HG02763 (cell line): Measurements from ENCODE around the gene SSU72.

Experiments
- ATAC-seq: cut with Tn5 transposase; IDR thresholded peaks from one replicate; pipeline ENCODE4 v1.9.1; 2021; ENCODE audit warnings: mild to moderate bottlenecking, moderate library complexity; ENCODE audit not compliant: unreplicated experiment

The SSU72 gene

DNA sequence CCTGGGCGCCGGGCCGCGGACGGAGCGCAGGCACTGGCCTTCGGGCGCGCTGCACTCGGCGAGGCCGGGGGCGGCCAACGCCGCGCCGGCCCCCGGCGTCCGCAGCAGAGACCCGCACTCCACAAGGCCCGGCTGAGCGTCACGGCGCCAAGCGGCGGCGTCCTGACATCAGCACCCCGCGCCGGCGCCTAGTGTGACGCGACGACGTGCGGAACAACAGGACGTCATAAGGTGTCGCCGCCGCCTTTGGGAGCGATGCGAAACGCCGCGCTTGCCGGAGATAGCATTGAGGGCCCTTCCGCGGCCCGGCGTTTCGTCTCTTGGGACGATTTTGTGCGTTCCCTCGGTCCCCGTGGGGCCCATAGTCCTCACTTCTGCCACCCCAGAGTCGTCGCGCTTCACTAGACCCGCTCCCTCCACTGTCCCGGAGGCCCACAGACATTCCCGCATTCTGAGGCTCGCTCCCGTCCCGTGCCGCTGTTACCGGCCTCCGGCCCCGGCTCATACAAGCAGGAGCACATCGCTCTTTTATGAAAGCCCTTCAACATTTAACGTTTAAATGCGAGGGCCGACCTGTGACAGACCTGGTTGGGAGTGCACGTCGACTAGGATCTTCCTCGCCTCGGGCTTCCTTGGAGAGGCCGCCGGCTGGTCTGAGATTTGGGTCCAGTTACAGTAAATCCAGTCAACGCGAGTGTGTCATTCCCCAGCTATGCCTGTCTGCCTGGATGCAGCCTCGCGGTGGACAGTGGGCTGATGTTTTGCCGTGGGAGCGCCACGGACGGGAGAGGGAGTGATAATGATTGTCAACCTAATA, at the start of gene SSU72:
SSU72 (minus strand) TSS at position 143 of the 817 bp plus-strand sequence. CDS start 306 bp downstream, outside the sequence.
- ATAC-seq = peak; percentile 82

DNA sequence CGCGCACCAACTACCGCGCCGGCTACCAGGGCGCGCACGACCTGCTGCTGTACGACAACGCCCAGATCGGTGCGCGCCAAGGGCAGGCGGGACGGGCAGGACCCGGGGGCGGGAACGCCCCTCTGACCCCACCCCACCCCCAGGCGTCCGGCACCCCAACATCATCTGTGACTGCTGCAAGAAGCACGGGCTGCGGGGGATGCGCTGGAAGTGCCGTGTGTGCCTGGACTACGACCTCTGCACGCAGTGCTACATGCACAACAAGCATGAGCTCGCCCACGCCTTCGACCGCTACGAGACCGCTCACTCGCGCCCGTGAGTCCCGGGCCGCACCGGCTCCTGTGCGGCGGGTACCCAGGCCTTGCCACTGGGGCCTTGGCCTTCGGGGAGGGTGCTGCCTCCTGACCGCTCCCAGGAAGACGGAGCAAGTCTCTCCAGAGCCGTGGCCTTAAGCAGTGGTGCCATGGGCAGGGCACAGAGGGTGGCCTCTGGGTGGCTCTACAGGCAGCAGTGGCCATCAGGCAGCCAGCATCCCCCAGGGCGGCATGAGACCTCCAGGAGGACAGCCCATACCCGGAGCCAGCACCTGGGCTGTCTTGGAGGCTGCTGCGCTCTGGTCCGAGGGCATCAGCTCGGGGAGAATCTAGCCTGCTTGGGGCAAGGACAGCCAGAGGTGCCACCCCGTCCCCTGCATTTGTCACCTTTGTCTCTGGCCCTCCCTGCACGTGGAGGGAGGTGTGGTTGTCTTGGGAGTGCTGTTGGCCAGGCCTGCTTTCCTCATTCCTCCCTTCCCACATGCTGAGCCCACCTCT, 49.2 kb upstream of the SSU72 start:
- ATAC-seq = no peak

DNA sequence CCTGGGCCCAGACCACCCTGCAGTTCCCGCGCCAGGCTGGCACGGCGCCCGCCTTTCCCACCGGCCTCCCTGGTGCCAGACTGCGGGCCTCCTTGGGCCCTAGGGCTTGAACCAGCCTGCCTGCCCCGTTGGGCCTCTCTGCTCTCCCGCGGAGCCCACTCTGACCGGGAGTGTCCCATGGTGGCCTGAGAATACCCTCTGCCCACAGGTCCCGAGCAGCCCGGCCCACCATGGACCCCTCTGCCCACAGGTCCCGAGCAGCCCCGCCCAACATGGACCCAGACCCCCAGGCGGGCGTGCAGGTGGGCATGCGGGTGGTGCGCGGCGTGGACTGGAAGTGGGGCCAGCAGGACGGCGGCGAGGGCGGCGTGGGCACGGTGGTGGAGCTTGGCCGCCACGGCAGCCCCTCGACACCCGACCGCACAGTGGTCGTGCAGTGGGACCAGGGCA, 48.5 kb upstream of the SSU72 start:
- no peak for ATAC-seq

DNA sequence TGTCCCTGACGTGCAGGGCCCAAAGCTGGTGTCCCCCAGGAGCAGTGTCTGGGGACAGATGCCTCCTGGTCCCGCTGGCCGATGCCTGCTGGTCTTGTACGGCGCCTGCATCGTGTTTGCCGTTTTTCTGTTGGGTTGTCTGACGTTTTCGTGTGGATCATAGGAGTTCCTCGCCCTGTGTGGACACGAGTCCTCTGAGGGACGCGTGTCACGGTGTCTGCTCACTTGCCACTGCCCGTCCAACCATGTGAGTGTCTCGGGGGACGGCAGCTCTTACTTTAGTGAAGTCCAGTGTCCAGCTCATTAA, 48.1 kb upstream of the SSU72 start:
- ATAC-seq = no peak

DNA sequence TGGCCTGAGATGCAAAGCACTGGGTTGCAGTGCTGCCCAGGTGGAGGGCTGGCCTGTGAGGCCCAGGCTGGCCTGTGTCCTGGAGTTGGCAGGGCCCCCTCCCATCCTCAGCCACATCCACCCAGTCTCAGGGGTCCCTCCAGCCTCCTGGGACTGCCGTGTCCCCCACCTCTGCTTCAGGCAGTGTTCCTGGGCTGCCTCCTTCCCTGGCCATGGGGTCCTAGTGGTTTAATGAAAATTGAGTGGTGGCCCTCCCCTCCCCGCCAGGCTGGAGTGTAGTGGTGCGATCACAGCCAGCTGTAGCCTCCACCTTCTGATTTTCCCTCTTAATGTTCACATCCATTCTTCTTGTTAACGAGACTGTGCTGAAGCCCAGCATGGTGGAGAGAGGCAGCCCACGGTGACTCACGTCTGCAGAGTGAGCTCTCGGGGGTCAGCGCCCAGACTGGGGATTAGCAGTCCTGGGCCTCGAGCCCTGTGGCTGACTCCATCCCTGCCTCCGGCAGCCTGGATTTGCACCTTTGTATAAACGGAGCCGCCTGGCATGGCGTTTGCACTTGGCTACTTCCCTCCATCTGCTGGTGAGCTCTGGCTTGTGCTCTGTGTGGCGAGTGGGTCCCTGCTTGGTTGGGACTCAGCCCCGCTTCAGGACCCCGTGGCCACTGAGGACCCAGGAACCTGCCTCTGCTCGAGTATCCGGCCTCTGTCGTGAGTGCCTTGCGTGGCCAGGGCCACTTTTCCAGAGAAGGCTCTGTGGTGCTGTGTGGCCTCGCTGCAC, 47.5 kb upstream of the SSU72 start:
- no peak for ATAC-seq

DNA sequence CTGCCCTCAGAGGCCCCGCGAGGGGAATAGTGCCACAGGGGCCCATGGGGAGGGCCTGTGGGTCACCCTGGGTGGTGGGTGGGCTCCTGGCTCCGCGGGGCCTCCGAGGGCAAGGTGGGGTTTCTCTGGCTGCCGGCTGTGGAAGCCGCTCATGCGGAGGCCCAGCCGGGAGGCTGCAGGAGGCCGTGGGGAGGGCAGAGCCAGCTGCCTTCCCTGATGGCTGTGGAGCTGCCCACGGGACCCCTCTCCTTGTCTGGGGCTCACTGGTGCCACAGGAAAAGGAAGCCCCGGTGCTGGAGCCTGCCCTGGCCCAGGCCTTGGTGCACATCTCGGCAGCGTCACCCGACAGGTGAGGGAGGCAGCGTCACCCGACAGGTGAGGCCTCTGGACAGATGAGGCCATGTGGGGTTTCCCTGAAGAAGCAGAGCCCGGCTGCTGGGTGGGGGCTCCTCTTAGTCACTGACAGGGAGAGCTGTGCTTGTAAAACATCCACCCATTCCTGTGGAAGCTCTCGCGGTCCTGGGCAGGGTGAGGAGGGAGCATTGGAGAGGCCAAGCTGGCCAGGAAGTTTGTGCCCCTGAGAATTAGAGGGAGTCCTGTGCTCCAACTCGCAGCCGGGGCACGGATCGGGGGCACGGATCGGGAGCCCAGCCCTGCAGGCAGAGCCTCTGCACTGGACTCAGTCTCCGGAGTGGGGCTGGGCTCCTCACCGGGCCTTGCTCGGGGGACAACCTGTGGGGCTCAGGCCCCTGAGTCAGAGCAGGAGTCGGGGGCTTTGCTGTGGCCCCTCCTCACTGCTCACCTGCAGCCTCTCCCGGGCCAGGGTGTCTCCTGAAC, 46.7 kb upstream of the SSU72 start:
- no peak for ATAC-seq

DNA sequence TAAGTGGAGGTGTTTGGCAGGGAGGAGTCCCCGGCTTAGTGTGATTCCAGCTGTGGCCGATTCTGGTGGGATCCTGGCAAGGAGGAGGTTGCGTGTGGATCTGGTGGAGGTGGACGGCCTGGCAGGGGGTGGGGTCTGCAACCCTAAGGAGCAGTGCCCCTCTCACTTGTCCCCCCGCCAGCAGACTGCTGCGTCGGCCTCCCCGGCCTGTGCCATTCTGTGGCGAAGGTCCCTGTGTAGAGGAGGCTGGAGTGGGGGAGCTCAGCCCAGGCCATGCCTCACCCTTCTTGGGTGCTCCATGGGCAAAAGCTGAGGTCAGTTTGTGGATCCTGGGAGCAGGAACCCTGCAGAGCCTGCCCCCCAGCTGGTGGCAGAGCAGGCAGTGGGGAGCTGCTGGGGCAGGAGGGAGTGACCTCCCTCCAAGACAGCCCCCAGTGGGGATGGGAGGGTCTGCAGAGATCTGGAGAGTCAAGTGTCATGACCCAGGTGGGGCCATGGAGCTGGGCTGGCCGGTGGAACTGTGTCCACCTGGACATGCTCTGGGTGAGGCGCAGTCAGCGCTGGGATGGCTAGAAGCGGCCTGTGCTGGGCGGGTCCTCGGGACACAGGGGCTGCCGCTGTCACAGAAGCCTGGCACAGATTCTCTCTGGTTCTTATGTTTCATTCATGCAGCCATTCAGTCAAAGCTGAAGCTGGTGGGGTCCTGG, 45.9 kb upstream of the SSU72 start:
- ATAC-seq = no peak

DNA sequence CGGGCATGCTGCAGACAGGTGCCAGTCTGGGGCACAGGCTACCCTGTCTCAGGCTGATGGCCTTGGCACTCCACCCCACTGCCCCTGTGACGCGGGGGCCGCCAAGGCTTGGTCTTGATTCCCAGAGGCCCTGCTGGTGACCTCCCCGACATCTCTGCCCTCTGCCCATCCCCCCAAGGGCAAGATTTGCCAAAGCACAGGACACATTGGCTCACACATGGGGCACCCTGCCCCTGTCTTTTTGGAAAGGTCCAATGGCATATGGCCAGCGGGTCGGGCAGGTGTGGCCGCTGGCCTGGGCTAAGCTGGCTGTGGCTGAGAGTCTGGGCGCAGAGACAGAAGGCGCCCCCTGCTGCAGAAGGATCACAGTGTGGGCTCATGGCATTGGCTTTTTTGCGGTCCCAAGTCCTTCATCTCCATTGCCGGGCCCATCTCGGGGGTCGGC, 45.3 kb upstream of the SSU72 start:
- ATAC-seq = no peak

DNA sequence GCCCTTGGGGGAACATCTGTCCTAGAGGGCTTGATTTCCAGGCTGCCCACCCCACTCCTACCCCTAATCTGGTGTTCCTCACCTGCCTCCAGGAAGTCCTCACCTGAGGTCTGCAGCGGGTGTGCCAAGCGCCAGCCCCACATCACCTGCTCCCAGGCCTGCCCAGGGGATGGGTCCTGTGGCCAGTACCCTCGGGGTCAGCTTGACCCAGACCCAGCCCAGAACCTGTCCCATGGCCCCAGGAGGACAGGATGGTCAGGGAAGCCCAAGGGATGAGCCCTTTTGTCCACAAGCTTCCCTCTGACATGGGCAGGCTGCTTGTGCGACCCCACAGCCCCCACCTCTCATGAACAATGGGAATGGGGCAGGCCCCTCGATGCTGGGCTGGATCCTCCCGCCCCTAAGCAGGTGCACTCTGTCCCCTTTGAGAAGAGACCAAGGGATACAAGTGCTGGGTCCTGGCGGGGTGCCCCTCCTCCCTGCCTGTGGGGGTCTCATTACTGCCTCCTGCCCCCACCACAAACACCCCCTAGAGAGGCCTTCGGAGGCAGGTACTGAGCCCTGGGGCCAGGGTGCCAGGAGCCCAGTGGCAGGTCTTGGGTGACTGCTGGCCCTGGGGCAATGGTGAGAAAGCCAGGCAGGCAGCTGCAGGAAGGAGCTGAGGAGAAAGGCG, 43.9 kb upstream of the SSU72 start:
- no peak for ATAC-seq

DNA sequence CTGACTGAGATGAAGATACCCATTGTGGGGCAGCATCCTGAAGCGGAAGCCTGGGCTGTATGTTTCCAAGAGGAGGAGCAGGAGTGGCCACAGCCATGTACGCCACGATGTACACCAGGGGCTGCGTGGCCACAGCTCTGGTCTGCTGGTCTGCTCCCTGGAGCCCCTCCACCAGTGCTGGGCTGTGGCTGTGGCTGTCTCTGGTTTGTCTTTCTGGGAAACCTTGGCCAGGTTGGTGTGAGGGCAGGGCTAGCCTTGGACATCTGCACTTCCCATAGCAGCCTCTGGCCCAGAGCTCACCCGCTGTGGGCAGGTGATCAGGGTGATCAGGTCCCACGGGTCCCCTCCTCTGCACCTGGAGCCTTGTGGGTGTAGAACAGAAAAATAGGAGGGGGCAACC, 43.3 kb upstream of the SSU72 start:
- no peak for ATAC-seq

DNA sequence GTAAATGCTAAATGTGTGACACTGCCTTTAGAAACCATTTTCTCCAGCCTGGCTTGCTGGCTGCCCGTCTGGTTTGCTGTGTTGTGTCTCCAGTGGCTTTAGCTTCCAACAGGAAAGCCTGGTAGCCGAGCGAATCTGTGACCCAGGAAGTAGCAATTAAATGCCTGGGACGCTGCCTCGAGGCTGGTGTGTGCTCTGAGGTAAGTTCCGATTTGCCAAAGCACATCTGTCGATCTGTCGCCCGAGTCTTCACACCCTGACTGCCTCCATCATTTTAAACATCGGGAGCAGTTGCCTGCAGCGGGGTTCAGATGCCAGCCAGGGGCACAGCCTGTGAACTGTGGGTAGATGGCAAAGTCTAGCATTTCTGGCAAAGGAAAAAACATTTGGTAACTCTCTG, 42.9 kb upstream of the SSU72 start:
- ATAC-seq = no peak

DNA sequence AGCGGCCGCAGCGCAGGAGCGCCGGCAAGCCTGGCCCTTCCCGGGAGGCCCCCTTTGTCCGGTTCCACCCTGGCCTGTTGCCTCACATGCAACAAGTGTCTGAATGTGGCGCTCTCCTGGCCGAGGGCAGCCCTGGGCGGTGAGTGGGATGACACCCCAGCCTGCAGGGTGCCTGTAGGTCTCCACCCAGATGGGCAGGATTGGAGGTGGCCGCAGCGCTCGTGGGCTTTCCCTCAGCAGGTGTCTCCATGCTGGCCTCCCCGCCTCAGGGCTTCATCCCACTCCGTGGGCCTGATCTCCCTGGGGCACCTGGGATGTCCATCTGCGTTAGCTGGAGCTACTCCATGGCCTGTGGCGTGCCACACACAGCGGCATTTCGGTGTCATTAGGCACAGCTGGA, 42.2 kb upstream of the SSU72 start:
- ATAC-seq = no peak

DNA sequence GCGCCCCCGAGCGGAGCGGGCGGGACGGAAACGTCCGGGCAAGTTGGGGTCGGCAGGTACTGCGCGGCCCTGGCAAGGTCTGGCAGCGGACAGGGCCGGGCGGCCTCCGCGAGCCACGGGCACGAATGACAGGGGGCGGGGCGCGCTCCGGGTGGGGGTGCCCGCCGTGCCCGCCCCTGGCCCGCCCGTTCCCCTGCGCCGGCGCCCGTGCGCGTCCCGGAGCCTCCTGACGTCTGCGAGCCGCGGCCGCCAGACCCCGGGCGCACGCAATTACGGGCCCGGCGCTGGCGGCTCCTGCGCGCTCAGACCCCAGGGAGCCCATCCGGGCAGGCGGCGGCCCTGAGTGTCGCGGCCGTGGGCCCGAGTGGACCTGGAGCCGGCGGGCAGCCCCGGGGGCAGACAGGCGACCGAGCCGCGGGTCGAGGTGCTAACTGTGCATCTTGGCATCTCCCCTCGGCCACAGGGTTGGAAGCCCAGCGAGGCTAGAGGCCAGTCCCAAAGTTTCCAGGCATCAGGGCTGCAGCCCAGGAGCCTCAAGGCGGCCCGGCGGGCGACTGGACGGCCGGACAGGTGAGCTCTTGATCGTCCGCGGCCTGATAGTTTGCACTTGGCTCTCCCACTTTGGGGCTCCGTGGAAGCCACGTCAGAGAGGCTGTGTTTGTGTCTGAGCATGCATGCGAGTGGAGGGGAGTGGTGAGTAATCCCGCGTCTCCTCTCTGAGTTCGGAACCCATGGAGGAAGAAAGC, 41.6 kb upstream of the SSU72 start:
- peak; percentile 16 for ATAC-seq

DNA sequence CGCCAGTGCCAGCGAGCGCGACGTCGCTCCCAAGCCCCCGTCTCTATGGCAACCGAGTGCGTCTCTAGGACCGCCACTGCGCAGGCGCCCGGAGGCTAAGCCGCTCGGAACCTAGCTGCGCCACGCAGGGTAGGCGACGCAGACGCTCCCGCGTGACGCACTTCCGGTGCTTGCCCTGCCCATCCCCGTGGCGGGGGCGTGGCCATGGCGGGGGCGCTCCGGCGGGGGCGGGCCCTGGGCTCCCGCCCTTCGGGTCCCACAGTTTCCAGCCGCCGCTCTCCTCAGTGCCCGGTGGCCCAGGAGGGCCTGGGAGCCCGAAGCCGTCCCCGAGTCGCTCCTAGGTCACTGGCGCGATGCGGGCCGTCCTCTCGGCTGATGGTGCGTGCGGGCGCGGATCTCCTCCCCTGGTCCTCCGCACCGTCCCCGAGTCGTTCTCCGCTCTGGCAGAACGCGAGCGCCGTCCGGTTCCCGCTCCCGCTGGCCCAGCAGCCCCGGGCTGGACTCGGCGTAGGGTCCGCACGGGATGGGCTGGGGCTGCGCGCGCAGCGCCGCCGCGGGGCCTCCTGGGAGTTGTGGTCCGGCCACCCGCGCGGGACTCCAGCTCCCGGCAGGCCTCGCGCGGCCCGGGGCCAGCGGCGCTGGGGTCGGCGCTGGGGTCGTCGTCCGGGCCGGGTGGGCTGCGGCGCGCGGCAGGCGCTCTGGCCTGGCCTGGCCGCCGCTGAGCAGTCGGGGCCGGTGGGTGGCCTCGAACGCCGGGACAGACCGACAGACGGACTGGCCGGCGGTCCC, 40.8 kb upstream of the SSU72 start, which contains the start of gene MIB2:
MIB2 (plus strand) TSS at position 245 of the 789 bp plus-strand sequence. CDS start 7,953 bp downstream, outside the sequence.
- ATAC-seq = peak; percentile 82

DNA sequence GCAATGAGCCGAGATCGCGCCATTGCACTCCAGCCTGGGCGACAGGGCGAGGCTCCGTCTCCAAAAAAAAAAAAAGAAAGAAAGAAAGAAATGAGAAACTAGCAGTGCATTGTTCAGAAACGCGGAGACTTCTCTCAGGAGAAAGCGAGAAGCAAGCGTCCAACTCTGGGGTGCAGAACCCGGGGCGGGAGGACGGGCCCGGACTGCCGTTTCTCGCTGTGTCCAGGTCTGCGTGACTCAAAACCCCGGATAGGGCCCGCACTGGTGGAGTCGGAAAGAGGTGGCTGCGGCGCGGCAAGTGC, 40.2 kb upstream of the SSU72 start:
- no peak for ATAC-seq

DNA sequence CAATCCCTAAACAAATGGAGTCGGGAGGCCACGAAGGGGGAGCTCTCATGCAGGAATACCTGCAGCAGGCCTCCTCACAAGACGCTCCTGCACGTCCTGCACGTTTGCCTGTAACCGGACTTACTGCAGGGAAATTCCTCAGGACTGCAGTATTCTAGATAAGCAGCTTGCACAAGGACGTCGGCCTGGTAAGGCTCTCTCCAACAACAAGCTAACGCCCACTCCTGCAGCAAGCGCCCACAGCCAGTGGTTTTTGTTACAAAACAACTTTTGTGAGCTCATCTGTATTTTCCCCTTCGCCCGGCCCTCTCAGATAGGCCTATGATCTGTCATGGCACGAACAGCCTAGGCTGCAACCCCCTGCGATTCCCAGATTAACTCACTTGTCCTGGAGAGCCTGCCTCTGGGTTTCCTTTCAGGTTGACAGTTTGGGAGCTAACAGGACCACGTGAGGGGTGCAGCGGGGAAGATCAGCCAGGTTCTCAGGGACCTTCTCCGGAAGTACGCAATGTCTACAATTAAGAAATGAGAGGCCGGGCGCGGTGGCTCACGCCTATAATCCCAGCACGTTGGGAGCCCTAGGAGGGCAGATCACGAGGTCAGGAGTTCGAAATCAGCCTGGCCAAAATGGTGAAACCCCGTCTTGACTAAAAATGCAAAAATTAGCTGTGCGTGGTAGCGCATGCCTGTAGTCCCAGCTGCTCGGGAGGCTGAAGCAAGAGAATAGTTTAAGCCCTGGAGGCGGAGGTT, 39.7 kb upstream of the SSU72 start:
- ATAC-seq = no peak

DNA sequence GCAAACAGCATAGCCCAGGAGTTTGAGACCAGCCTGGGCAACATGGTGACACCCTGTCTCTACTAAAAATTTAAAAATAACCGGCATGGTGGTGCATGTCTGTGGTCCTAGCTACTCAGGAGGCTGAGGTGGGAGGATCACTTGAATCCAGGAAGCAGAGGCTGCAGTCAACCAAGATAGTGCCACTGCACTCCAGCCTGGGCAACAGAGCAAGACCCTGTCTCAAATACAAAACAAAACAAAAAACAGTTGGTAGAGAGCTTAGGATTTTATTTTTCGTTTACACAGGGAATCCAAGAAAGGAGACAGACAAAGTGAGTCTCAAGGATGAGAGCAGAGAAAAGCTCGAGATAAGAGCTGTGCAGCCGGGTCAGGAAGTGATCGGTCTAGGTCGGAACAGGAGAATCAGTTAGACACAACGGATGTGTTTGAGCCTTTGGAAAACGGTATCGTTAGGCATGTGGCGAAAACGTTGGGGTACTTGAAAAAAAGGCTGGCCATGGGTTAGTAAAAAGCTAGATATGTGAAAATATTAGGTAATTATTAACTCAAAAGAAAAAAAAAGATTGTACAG, 38.9 kb upstream of the SSU72 start:
- no peak for ATAC-seq
